Naive thymus-derived CD4-positive, alpha-beta T cell (primary cell): Measurements from ENCODE around the gene ZNF616. TPM values are rescaled to one million over a fixed set of nuclear protein-coding genes. Genes with fewer than 3 reads are reported as not detected.
"Not testable (repeated sequence)": the region's sequence is repeated elsewhere in the genome, so short reads cannot be mapped to it uniquely, and the experiment has no call there.

Source experiments
- ATAC-seq: fragments of 150-1000 bp; cut with Tn5 transposase; 2 replicates; pipeline ENCODE4 v1.10.0; 2021; ENCODE audit warnings: mild to moderate bottlenecking, moderate library complexity
- CTCF ChIA-PET: fragments of 350-600 bp; sonication (Branson Sonifier 250); formaldehyde crosslinking; loops from one replicate; lab custom pipeline; 2021; ENCODE audit warnings: antibody characterized with exemption; lab: Charles Lee
- POLR2A ChIA-PET: fragments of 350-600 bp; sonication (Branson Sonifier 250); formaldehyde crosslinking; loops from one replicate; lab custom pipeline; 2021; ENCODE audit warnings: antibody characterized with exemption, inconsistent platforms; lab: Charles Lee
- DNase-seq, 9 donors: peaks; one replicate each; pipeline versions ENCODE4 v3.0.0 to v3.0.0-alpha.2; 2020 to 2022; ENCODE audit warnings: mixed read lengths in 1 of 9
- H3K27ac ChIP-seq: one replicate; pipeline ENCODE4 v1.7.0; 2013; ENCODE audit warnings: mild to moderate bottlenecking, low read depth, low read length, moderate library complexity
- H3K27me3 ChIP-seq, 2 donors: one replicate each; pipeline ENCODE4 v1.7.0; 2013; ENCODE audit warnings: low read length in 2 of 2, mild to moderate bottlenecking in 2 of 2, moderate library complexity in 2 of 2; ENCODE audit not compliant: control insufficient read depth in 2 of 2, insufficient read depth in 2 of 2
- H3K36me3 ChIP-seq, 3 experiments: 1 replicate in 2 of 3; 2 replicates in 1 of 3; pipeline ENCODE4 v1.7.0; 2013; ENCODE audit warnings: low read length in 3 of 3, mild to moderate bottlenecking in 3 of 3, moderate library complexity in 1 of 3; ENCODE audit not compliant: insufficient read depth in 3 of 3, control insufficient read depth in 2 of 3
- H3K4me1 ChIP-seq, 2 donors: one replicate each; pipeline ENCODE4 v1.7.0; 2013; ENCODE audit warnings: low read length in 2 of 2, mild to moderate bottlenecking in 2 of 2, moderate library complexity in 1 of 2; ENCODE audit not compliant: control insufficient read depth in 2 of 2, insufficient read depth in 2 of 2
- H3K4me3 ChIP-seq: 2 replicates; pipeline ENCODE4 v1.7.0; 2013; ENCODE audit warnings: mild to moderate bottlenecking, low read length
- H3K9me3 ChIP-seq, 3 experiments: 1 replicate in 2 of 3; 2 replicates in 1 of 3; pipeline ENCODE4 v1.7.0; 2013; ENCODE audit warnings: low read length in 3 of 3; ENCODE audit not compliant: control insufficient read depth in 2 of 3
- H3K27ac Mint-ChIP-seq, 9 donors: one replicate each; pipeline ENCODE4 v1.8.0; 2020 to 2022; ENCODE audit warnings: mixed read lengths in 9 of 9, mild to moderate bottlenecking in 8 of 9, moderate library complexity in 5 of 9, inconsistent platforms in 2 of 9
- H3K27me3 Mint-ChIP-seq, 5 donors: one replicate each; pipeline ENCODE4 v1.8.0; 2021 to 2022; ENCODE audit warnings: mixed read lengths in 5 of 5, mild to moderate bottlenecking in 1 of 5
- H3K36me3 Mint-ChIP-seq, 5 donors: one replicate each; pipeline ENCODE4 v1.8.0; 2020 to 2022; ENCODE audit warnings: mixed read lengths in 5 of 5, mild to moderate bottlenecking in 3 of 5, inconsistent platforms in 1 of 5
- H3K4me1 Mint-ChIP-seq, 7 donors: one replicate each; pipeline ENCODE4 v1.8.0; 2020 to 2022; ENCODE audit warnings: mixed read lengths in 7 of 7, mild to moderate bottlenecking in 3 of 7, inconsistent platforms in 1 of 7
- H3K4me3 Mint-ChIP-seq, 10 donors: one replicate each; pipeline ENCODE4 v1.8.0; 2020 to 2022; ENCODE audit warnings: mild to moderate bottlenecking in 10 of 10, mixed read lengths in 10 of 10, moderate library complexity in 6 of 10, inconsistent platforms in 2 of 10
- H3K9me3 Mint-ChIP-seq, 11 donors: one replicate each; pipeline ENCODE4 v1.8.0; 2020 to 2022; ENCODE audit warnings: mixed read lengths in 11 of 11, mild to moderate bottlenecking in 4 of 11, inconsistent platforms in 1 of 11, moderate library complexity in 1 of 11
- intact Hi-C, 2 donors: fragments of 100-400 bp; cut with micrococcal nuclease; formaldehyde crosslinking; loops; one replicate each; pipeline ENCODE4 v1.15.1; 2023
- polyA plus RNA-seq, 2 donors: library from polyadenylated mRNA; unstranded; fragments of 300-500 nt; fragmentation: Illumina TruSeq; gene quantifications; one replicate each; pipeline ENCODE4 v1.2.3, GENCODE V29; 2021
- total RNA-seq, 6 experiments: library from RNA in 5 of 6; stranded (reverse) in 5 of 6; gene quantifications; 1 replicate in 5 of 6; 2 replicates in 1 of 6; pipeline ENCODE4 v1.2.3 and lab custom pipeline; 2021 to 2026

The ZNF616 gene
- total and polyA plus RNA-seq, 7 experiments from 2014 or later: 2.8 to 18.5 (median 6.5) TPM

DNA sequence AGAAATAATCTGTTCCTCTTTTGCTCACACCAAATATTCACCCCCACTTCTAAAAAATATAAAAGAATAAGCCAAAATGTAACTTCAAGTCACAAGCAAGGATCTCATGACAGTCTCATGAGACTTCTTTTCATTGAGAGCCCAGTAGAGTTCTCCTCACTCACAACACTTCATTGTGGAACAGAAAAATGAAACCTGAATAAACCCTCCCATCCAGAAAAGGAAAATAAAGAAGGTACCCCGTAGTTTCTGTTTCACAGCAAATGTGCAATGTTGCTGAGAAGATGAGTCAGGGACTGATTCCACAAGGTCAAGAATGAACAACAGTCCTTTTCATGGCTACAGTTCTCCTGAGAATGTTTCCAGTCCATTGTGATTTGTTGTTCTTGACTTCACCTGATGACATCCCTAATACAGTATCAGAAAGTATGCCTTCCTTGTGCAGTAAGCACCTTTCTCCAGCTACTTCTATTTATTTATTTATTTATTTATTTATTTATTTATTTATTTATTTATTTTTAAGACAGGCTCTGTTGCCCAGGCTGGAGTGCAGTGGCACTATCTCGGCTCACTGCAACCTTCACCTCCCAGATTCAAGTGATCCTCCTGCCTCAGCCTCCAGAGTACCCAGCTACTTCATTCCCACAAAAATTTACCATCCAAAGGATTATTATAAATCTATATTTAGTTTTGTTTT lies 37.7 kb downstream of the ZNF616 start:
- CTCF ChIA-PET: no interaction called here

DNA sequence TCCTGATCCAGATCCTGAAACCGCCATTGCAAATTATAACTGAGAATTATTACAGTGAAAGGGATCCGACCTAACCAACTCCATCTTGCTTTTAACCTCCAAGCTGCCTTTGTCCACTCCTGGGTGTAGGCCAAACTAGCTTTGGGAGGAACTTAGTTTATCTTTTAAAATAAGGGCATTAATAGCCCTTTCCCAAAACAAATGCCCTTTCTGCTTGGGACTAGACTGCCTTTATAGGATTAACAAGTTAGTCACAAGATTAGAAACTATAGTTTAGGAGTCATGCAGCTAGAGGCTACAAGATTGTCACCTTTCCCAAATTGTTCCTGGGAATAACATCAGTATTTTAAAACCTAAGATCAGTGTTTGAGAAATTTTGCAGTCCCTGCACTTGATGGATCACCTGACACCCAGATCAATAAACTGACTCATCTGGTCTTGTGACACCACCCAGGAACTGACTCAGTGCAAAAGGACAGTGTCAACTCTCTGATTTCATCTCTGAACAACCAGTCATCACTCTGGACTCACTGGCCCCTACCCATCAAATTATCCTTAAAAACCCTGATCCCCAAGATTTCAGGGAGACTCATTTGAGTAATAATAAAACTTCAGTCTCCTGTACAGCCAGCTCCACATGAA lies 40.1 kb downstream of the ZNF616 start:
- Mint-ChIP-seq H3K4me1 (peaks cover 9 to 17% (median 11%) of the 10 kb centered on the region in 7 donors), H3K4me3 (peak overlapping the region in 1 of 10 donors; percentile 29), H3K27ac (no peak overlapping the region), H3K36me3 (peaks cover 2 to 29% (median 17%) of the 10 kb centered on the region in 5 donors), H3K27me3 (no peaks in the 10 kb centered on the region), H3K9me3 (peaks cover 4 to 96% (median 41%) of the 10 kb centered on the region in 11 donors)
- POLR2A ChIA-PET: no interaction called here
- intact Hi-C loops: no loop called here
- H3K4me1 ChIP-seq: peaks cover 0 to 4% of the 10 kb centered on the region in 2 donors
- peaks cover 0 to 41% (median 11%) of the 10 kb centered on the region in 3 experiments for H3K9me3 ChIP-seq
- CTCF ChIA-PET: no interaction called here
- no peaks in the 10 kb centered on the region for H3K27me3 ChIP-seq
- ATAC-seq (no peak), DNase-seq (no peak)
- peaks cover 0 to 9% (median 0%) of the 10 kb centered on the region in 3 experiments for H3K36me3 ChIP-seq
- H3K27ac ChIP-seq: no peak overlapping the region
- H3K4me3 ChIP-seq: no peak overlapping the region

More for the DNA sequence above, 37.7 kb downstream of the ZNF616 start:
- ATAC-seq (no peak), DNase-seq (no peak)
- H3K9me3 ChIP-seq: peaks cover 0 to 44% (median 3%) of the 10 kb centered on the region in 3 experiments
- no peak overlapping the region for H3K4me3 ChIP-seq
- Mint-ChIP-seq H3K4me3 (no peak overlapping the region), H3K9me3 (peaks cover 2 to 89% (median 37%) of the 10 kb centered on the region in 11 donors), H3K27ac (no peak overlapping the region), H3K36me3 (peaks cover 0 to 13% (median 6%) of the 10 kb centered on the region in 5 donors), H3K4me1 (no peaks in the 10 kb centered on the region), H3K27me3 (no peaks in the 10 kb centered on the region)
- no peaks in the 10 kb centered on the region for H3K36me3 ChIP-seq
- intact Hi-C loops: no loop called here
- no peaks in the 10 kb centered on the region for H3K27me3 ChIP-seq
- POLR2A ChIA-PET: no interaction called here
- no peaks in the 10 kb centered on the region for H3K4me1 ChIP-seq
- H3K27ac ChIP-seq: no peak overlapping the region

DNA sequence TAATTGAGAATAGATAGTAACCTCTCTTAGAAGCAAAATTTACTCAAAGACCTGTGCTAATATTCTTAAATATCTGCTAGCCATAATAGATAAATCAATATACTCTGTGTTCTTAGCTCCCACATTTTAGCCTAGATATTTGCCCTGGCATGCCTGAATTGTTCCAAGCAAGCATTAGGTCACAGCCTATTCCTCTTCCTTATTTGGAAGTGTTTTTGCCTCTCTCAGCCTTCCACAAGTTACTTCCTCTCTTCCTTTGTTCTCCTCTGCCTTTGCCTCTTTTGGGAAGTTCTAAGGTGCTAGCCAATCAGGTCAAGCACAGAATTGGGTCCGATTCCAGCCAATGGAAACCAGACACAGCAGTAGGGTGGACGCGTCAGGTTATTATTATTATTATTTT lies 43.3 kb downstream of the ZNF616 start:
- H3K27ac ChIP-seq, intact Hi-C loops, POLR2A ChIA-PET, ATAC-seq, H3K27me3 Mint-ChIP-seq, H3K4me3 ChIP-seq, H3K4me1 ChIP-seq, DNase-seq, CTCF ChIA-PET, H3K27me3 ChIP-seq: not testable (repeated sequence)
- H3K36me3 ChIP-seq: peaks cover 0 to 35% (median 0%) of the 10 kb centered on the region in 3 experiments
- H3K4me1 Mint-ChIP-seq: peaks cover 23 to 41% (median 34%) of the 10 kb centered on the region in 7 donors
- H3K4me3 Mint-ChIP-seq: peak overlapping the region; percentile 87 to 99 (median 96)
- peak overlapping the region in 1 of 9 donors; percentile 6 for H3K27ac Mint-ChIP-seq
- peaks cover 0 to 59% (median 11%) of the 10 kb centered on the region in 3 experiments for H3K9me3 ChIP-seq
- peaks cover 33 to 60% (median 43%) of the 10 kb centered on the region in 5 donors for H3K36me3 Mint-ChIP-seq
- peaks cover 14 to 100% (median 58%) of the 10 kb centered on the region in 11 donors for H3K9me3 Mint-ChIP-seq

DNA sequence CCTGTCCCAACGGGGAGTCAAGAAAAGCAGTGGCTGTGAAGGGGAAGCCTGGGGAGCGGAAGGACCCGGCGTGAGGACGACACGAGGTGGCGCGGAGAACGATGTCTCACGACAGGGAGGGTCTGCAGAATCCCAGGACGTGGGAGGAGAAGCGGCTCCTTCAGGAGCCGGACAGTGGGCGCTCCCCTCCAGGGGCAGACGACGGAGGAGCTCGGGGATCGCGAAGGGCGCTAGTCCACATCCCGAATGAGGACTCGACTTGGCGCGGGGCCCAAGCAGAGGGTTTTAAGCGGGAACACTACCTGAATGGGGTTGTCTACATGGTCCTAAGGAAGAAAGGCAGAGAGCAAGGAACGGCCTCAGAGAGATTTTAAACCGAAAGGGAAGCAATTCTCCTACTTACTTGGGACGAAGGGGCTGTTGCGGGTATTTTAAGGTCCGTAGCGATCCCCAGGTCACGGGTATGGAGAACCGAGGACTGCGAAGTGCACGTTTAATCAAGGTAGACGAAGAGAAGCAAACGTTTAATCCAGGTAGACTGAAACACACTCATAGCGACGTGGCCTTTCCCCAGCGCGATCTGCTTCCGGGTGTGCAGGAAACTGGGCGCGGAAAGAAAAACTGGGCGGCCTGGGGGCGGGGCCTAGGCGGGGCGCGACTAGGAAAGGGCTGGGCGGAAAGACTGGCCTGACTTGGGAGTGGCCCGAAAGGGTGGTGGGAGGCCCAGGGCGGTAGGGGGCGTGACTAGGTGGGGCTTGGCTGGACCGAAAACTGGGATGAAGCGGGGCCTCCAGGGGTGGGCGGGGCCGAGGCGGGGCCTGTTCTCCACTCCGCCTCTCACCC lies 44.3 kb downstream of the ZNF616 start, which contains the start of gene ZNF841:
TSS of gene ZNF841 (minus strand) at position 594 of the 843 bp plus-strand sequence. CDS start 10,964 bp downstream, outside the sequence.
- peaks cover 0 to 45% (median 0%) of the 10 kb centered on the region in 3 experiments for H3K36me3 ChIP-seq
- DNase-seq (peak; percentile 64 to 84 (median 75)), ATAC-seq (peak; percentile 98)
- ChIA-PET POLR2A (interaction anchor here (0.7 kb wide), 1 partner anchor 46 kb away, joined by 3 read pairs; the partner anchor contains the start of gene ZNF432), CTCF (no interaction called here)
- intact Hi-C loops: loop anchor here (1.0 to 2.0 kb wide), 8 partner anchors 45 to 640 kb away; partner anchors contain the start of genes ZNF432 (in 2 of the 2), ZNF614 (in 2 of the 2), ZNF350 (in 1 of the 2) and ZNF611 (in 1 of the 2)
- peak within 1 kb of the TSS; percentile 87 to 99 (median 96) for H3K4me3 Mint-ChIP-seq
- no peaks in the 10 kb centered on the region for H3K27me3 ChIP-seq
- peaks cover 43 to 70% (median 51%) of the 10 kb centered on the region in 5 donors for H3K36me3 Mint-ChIP-seq
- peak within 1 kb of the TSS; percentile 81 for H3K27ac ChIP-seq
- H3K4me1 Mint-ChIP-seq: peaks cover 24 to 47% (median 39%) of the 10 kb centered on the region in 7 donors
- H3K4me1 ChIP-seq: peaks cover 0 to 9% of the 10 kb centered on the region in 2 donors
- peak within 1 kb of the TSS; percentile 86 for H3K4me3 ChIP-seq
- H3K27me3 Mint-ChIP-seq: no peaks in the 10 kb centered on the region
- H3K9me3 Mint-ChIP-seq: peaks cover 19 to 100% (median 67%) of the 10 kb centered on the region in 11 donors
- peak within 1 kb of the TSS; percentile 62 to 99 (median 94) for H3K27ac Mint-ChIP-seq
- peaks cover 0 to 68% (median 11%) of the 10 kb centered on the region in 3 experiments for H3K9me3 ChIP-seq

DNA sequence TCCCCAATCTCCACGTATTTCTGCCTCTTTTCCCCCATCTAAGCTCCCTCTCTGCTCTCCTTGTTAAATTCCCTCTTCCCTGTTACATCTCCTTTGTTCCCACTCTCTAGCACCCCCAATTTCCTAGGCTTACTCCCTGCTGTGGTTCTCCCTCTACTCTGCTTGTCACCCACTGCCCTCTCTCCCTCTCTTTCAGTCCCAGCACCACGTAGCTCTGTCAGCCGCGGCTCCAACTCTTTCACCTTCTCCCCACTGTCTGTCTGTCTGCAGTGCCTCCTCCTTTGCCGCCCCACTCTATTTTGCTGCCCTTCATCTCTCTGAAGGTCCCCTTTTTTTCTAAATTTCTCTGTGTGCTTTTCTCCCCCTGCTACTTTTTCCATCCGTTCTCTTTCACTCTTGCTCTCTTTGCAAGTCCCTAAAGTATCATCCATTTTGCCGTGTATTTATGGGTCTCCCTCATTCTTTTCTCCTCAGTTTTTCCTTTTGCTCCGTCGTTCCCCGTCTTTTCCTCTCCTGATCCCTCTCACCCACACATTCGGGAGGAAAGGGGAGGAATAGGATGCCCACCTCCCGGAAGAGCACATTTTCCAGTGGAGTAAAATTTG lies 45.1 kb downstream of the ZNF616 start:
- peak in 2 of 9 donors; percentile 1 to 7 for DNase-seq
- peaks cover 0 to 68% (median 8%) of the 10 kb centered on the region in 3 experiments for H3K9me3 ChIP-seq
- H3K4me3 ChIP-seq: peak overlapping the region; percentile 86
- Mint-ChIP-seq H3K27me3 (no peaks in the 10 kb centered on the region), H3K27ac (peak overlapping the region; percentile 62 to 99 (median 94)), H3K4me1 (peaks cover 25 to 47% (median 41%) of the 10 kb centered on the region in 7 donors), H3K4me3 (peak overlapping the region; percentile 87 to 99 (median 96)), H3K9me3 (peaks cover 17 to 100% (median 70%) of the 10 kb centered on the region in 11 donors), H3K36me3 (peaks cover 50 to 73% (median 56%) of the 10 kb centered on the region in 5 donors)
- POLR2A ChIA-PET: interaction anchor here (0.6 kb wide), 1 partner anchor 138 kb away, joined by 3 read pairs; no protein-coding TSS in a partner anchor
- H3K27ac ChIP-seq: peak overlapping the region; percentile 81
- peaks cover 0 to 53% (median 3%) of the 10 kb centered on the region in 3 experiments for H3K36me3 ChIP-seq
- intact Hi-C loops: loop anchor here (1.0 to 2.0 kb wide), 8 partner anchors 46 to 641 kb away; partner anchors contain the start of genes ZNF432 (in 2 of the 2), ZNF614 (in 2 of the 2), ZNF350 (in 1 of the 2) and ZNF611 (in 1 of the 2)
- ATAC-seq: no peak
- H3K27me3 ChIP-seq: no peaks in the 10 kb centered on the region
- CTCF ChIA-PET: no interaction called here
- peaks cover 0 to 9% of the 10 kb centered on the region in 2 donors for H3K4me1 ChIP-seq
